ENCODE results near the gene IL1R2.

DNA sequence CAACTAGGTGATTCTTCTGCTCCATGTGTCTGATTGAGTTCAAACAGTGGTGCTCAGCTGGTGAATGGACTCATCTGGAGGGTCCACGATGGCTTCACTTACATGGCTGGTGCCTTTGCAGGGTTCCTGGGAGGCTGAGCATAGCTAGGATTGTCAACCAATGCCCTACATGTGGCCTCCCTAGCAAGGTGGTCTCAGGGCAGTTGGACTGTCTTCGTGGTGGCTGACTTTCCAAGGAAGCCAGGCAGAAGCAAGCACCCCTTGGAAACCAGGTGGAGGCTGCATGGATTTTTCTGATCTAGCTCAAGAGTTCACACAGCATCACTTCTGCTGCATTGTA, 6.8 kb downstream of the IL1R2 start:
- TF ChIP-seq, protein P1, sequence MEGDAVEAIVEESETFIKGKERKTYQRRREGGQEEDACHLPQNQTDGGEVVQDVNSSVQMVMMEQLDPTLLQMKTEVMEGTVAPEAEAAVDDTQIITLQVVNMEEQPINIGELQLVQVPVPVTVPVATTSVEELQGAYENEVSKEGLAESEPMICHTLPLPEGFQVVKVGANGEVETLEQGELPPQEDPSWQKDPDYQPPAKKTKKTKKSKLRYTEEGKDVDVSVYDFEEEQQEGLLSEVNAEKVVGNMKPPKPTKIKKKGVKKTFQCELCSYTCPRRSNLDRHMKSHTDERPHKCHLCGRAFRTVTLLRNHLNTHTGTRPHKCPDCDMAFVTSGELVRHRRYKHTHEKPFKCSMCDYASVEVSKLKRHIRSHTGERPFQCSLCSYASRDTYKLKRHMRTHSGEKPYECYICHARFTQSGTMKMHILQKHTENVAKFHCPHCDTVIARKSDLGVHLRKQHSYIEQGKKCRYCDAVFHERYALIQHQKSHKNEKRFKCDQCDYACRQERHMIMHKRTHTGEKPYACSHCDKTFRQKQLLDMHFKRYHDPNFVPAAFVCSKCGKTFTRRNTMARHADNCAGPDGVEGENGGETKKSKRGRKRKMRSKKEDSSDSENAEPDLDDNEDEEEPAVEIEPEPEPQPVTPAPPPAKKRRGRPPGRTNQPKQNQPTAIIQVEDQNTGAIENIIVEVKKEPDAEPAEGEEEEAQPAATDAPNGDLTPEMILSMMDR (IDR thresholded peaks at IDR 0.05): no peak
- no peak for TF ChIP-seq POLR2A (IDR thresholded peaks at IDR 0.05)
- no peak for TF ChIP-seq EP300 (IDR thresholded peaks at IDR 0.05)
- no peak for TF ChIP-seq POLR2AphosphoS5 (IDR thresholded peaks at IDR 0.05)
